Panc1 (cell line): ENCODE results near the gene ATXN7L1. TPM values are rescaled to one million over a fixed set of nuclear protein-coding genes. Genes with fewer than 3 reads are reported as not detected.

Source experiments
- ATAC-seq: fragments of 200-7000 bp; cut with Tn5 transposase; 2 replicates; pipeline ENCODE4 v1.9.1; 2020; ENCODE audit warnings: mild to moderate bottlenecking, moderate library complexity
- BruUV-seq: library from RNA; stranded (reverse); fragments of 400-500 nt; replicated peaks from 2 replicates; lab custom pipeline; 2021; lab: Mats Ljungman, UMichigan
- CTCF ChIA-PET: fragments of 300-600 bp; sonication (Branson Sonifier 250); formaldehyde crosslinking; loops from one replicate; lab custom pipeline; 2022; ENCODE audit warnings: antibody characterized with exemption; lab: Charles Lee
- POLR2A ChIA-PET: fragments of 300-600 bp; sonication (Branson Sonifier 250); formaldehyde crosslinking; loops from one replicate; lab custom pipeline; 2022; ENCODE audit warnings: antibody characterized with exemption; lab: Charles Lee
- DNase-seq: peaks from one replicate; pipeline ENCODE4 v3.0.0-alpha.2; 2010; ENCODE audit warnings: low read depth, low spot score
- H3K27ac ChIP-seq: 2 replicates; pipeline ENCODE4 v1.5.1; 2011; ENCODE audit warnings: mild to moderate bottlenecking, low read length, inconsistent platforms
- H3K27me3 ChIP-seq: fragments of 200-500 bp; sonication (Bioruptor generic); 2 replicates; pipeline ENCODE4 v1.6.0; 2014; ENCODE audit warnings: low read length, inconsistent platforms; ENCODE audit not compliant: control insufficient read depth, insufficient read depth
- H3K36me3 ChIP-seq: fragments of 200-500 bp; sonication (Bioruptor generic); 2 replicates; pipeline ENCODE4 v1.5.1; 2014; ENCODE audit warnings: inconsistent platforms, mild to moderate bottlenecking, low read length, moderate library complexity; ENCODE audit not compliant: control insufficient read depth, insufficient read depth
- H3K4me1 ChIP-seq: 2 replicates; pipeline ENCODE4 v1.5.1; 2011; ENCODE audit warnings: inconsistent platforms, mild to moderate bottlenecking, low read length, moderate library complexity; ENCODE audit not compliant: control insufficient read depth, insufficient read depth
- H3K4me3 ChIP-seq, 2 experiments: 2 replicates each; pipeline ENCODE4 v1.5.1; 2011 to 2012; ENCODE audit warnings: low read depth in 2 of 2, low read length in 2 of 2, mild to moderate bottlenecking in 2 of 2, inconsistent platforms in 1 of 2, moderate library complexity in 1 of 2
- H3K9me3 ChIP-seq: fragments of 200-500 bp; sonication (Bioruptor generic); 2 replicates; pipeline ENCODE4 v1.5.1; 2014; ENCODE audit warnings: low read depth, mild to moderate bottlenecking, inconsistent platforms, low read length, moderate library complexity; ENCODE audit not compliant: control insufficient read depth, insufficient read depth
- CTCF ChIP-seq: fragments of 450-650 bp; IDR thresholded peaks from 2 replicates; pipeline ENCODE4 v1.5.1; 2017; ENCODE audit warnings: mild to moderate bottlenecking
- POLR2AphosphoS5 ChIP-seq: IDR thresholded peaks from 2 replicates; pipeline ENCODE4 v1.6.1; 2012; ENCODE audit warnings: mild to moderate bottlenecking, low read depth, low read length, moderate library complexity
- REST ChIP-seq, 2 experiments: IDR thresholded peaks; 2 replicates each; pipeline ENCODE4 v1.6.1; 2011 to 2012; ENCODE audit warnings: low read depth in 2 of 2, control low read depth in 1 of 2, low read length in 1 of 2, mild to moderate bottlenecking in 1 of 2, moderate library complexity in 1 of 2; ENCODE audit not compliant: insufficient read depth in 1 of 2
- SIN3A ChIP-seq: IDR thresholded peaks from 2 replicates; pipeline ENCODE4 v1.6.1; 2012; ENCODE audit warnings: low read depth, mild to moderate bottlenecking, low read length, moderate library complexity, borderline replicate concordance; ENCODE audit not compliant: insufficient read depth
- TCF7L2 ChIP-seq: IDR thresholded peaks from 2 replicates; pipeline ENCODE4 v1.6.1; 2011; ENCODE audit warnings: mild to moderate bottlenecking, low read depth, low read length, inconsistent platforms
- in situ Hi-C: cut with HindIII; loops from 2 replicates; pipeline ENCODE4 v1.10.0; 2016; ENCODE audit warnings: low sequenced_read_pairs, low pct_unique_long_range_greater_than_20kb
- intact Hi-C: fragments of 100-400 bp; cut with micrococcal nuclease; formaldehyde crosslinking; loops from one replicate; pipeline ENCODE4 v1.10.0; 2022; ENCODE audit not compliant: unreplicated experiment
- total RNA-seq: library from RNA; stranded (reverse); gene quantifications from one replicate; pipeline ENCODE4 v1.2.1, GENCODE V29; 2021; ENCODE audit not compliant: unreplicated experiment

ATXN7L1 gene
- total RNA-seq, 1 experiment from 2014 or later: 10.8 TPM

DNA sequence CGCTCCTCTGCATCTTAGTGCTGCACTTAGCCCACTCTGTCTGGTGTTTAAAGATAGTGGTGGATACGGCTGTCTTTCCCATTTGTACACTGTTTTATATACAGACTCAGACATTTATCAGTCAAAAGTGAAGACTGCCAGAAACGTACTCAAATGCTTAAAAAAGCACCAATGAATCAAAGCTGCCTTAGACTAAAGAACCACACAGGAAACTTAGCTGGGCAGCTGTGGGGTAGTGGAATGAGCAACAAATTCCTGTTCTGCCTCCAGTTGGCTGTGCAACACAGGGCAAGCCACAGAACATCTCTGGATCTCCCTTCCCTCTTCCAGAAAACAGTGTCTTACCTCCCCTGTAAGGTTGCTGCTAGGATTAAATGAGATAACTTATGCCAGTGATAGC is 76.0 kb downstream of the ATXN7L1 start:
- H3K4me1 ChIP-seq: peaks cover under 1% of the 10 kb centered on the region
- POLR2A ChIA-PET: no interaction called here
- no peak overlapping the region for H3K4me3 ChIP-seq
- H3K27ac ChIP-seq: no peak overlapping the region
- DNase-seq: no peak
- in situ Hi-C loops: no loop called here
- no peaks in the 10 kb centered on the region for H3K9me3 ChIP-seq
- intact Hi-C loops: no loop called here
- H3K36me3 ChIP-seq: no peaks in the 10 kb centered on the region
- no TSS peak for BruUV-seq
- no peaks in the 10 kb centered on the region for H3K27me3 ChIP-seq
- CTCF ChIA-PET: no interaction called here
- ATAC-seq: no peak
- no peak for TF ChIP-seq POLR2AphosphoS5
- TF ChIP-seq CTCF: no peak
- TF ChIP-seq SIN3A: no peak
- TF ChIP-seq REST (IDR thresholded peaks at IDR 0.05; ENCODE audit: insufficient read depth in 1 of 2, low read depth in 2 of 2, low read length in 1 of 2): no peak
- no peak for TF ChIP-seq TCF7L2

GRCh38 chr7:105799677-105800076 is 76.7 kb downstream of the ATXN7L1 start:
- POLR2A ChIA-PET: no interaction called here
- Histone ChIP-seq H3K4me1 (peaks cover 9% of the 10 kb centered on the region), H3K4me3 (no peak overlapping the region), H3K9me3 (no peaks in the 10 kb centered on the region), H3K27me3 (no peaks in the 10 kb centered on the region), H3K36me3 (no peaks in the 10 kb centered on the region), H3K27ac (no peak overlapping the region)
- BruUV-seq: no TSS peak
- ATAC-seq (no peak), DNase-seq (no peak)
- no peak for TF ChIP-seq SIN3A
- no peak for TF ChIP-seq POLR2AphosphoS5
- no peak for TF ChIP-seq CTCF
- no peak for TF ChIP-seq REST (IDR thresholded peaks at IDR 0.05; ENCODE audit: insufficient read depth in 1 of 2, low read depth in 2 of 2, low read length in 1 of 2)
- no peak for TF ChIP-seq TCF7L2
- CTCF ChIA-PET: no interaction called here
- intact Hi-C loops (no loop called here), in situ Hi-C loops (no loop called here)
